GM18526 (cell line): ENCODE measurements around the gene GYS1.

ENCODE experiments used
- POLR2A ChIP-seq: IDR thresholded peaks from 3 replicates; pipeline ENCODE4 v1.6.1; 2011; ENCODE audit not compliant: insufficient read length; ENCODE audit errors: extremely low read depth

The GYS1 gene

DNA sequence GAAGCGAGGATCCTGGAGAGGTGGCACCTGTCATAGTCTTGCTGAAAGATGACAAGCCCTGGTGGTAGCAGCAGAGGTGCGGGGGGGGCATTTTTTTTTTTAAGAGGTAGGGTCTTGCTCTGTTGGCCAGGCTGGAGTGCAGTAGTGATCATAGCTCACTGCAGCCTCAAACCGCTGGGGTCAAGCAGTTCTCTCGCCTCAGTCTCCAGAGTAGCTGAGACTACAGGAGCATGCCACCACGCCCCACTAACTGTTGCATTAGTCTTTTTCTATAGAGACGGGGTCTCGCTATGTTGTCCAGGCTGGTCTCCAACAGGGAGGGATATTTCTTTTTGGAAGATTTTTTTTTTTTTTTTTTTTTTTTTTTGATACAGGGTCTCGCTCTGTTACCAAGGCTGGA, 35.1 kb downstream of the GYS1 start:
- TF ChIP-seq POLR2A: no peak

DNA sequence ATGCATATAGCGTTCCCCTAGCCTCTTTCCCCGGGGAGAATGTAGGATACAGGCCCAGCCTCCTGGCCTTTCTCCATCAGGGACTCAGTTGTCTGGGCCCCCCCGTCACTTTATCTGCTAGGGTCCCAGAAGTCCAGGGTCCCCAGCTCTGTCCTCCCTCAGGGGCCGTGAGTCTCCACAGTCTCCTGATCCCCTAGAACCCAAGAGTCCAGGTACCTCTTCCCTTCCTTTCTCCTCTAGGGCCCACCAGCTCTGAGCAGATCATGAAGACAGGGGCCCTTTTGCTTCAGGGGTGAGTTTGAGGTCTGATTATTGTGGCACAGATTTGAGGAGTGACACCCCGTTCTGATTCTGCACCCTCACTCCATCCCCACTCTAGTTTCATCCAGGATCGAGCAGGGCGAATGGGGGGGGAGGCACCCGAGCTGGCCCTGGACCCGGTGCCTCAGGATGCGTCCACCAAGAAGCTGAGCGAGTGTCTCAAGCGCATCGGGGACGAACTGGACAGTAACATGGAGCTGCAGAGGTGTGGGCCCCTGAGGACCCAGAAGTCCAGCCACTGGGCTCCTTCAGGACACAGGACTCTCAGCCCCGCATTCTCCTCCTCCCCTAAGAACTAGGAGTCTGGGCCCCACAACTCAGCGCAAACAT, 37.7 kb downstream of the GYS1 start:
- no peak for TF ChIP-seq POLR2A

DNA sequence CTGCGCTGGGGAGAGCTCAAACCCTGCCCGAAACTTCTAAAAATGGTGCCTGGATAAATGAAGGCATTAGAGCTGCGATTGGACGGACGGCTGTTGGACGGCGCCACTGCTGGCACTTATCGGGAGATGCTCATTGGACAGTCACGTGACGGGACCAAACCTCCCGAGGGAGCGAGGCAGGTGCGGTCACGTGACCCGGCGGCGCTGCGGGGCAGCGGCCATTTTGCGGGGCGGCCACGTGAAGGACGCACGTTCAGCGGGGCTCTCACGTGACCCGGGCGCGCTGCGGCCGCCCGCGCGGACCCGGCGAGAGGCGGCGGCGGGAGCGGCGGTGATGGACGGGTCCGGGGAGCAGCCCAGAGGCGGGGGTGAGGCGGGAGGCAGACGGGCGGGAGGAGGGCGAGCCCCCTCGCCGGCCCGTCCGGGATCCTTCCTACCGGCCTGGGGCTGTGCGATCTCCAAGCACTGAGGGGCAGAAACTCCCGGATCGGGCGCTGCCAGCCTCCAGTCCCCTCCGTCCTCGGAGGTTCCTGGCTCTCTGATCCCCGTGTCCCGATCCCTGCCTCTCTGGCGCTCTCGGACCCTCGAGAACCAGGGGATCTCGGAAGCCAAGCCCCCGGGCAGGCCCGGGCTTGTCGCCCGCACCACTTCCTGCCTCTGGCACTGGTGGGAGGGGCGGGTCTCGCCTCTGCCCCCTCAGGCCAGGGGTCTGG, 38.4 kb downstream of the GYS1 start, which contains the start of gene BAX:
BAX (plus strand) TSS at position 281 of the 713 bp plus-strand sequence; CDS start at position 335, 54 bp downstream.
- TF ChIP-seq POLR2A: peak; percentile 82

DNA sequence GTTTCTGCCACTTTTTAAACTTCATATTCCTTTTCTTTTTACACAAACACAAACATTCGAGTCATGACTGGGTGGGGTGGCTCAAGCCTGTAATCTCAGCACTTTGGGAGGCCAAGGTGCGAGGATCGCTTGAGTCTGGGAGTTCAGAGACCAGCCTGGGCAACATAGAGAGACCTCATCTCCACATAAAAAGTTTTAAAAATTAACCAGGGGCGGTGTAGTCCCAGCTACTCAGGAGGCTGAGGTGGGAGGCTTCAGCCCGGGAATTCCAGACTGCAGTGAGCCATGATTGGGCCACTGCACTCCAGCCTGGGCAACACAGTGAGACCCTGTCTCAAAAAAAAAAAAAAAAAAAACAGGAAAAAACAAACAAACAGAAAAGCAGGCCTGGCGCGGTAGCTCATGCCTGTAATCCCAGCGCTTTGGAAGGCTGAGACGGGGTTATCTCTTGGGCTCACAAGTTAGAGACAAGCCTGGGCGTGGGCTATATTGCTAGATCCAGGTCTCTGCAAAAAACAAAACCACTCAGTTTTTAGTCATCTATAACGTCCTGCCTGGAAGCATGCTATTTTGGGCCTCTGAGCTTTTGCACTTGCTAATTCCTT, 39.0 kb downstream of the GYS1 start:
- TF ChIP-seq POLR2A: no peak

DNA sequence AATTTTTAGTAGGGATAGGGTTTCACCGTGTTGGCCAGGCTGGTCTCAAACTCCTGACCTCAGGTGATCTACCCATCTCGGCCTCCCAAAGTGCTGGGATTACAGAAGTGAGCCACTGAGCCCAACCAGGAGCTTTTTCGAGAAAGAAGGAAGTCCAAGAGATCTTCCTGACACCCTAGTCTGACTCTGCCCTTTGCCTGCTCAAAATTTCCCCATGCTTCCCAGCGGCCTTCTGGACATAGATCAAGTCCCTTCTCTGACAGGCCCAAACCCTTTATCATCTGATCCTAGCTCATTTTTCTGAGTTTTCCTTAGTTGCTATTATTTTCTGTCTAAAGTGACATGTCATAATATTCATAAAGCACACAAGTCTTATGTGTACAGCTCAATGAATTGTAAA, 40.0 kb downstream of the GYS1 start:
- no peak for TF ChIP-seq POLR2A

DNA sequence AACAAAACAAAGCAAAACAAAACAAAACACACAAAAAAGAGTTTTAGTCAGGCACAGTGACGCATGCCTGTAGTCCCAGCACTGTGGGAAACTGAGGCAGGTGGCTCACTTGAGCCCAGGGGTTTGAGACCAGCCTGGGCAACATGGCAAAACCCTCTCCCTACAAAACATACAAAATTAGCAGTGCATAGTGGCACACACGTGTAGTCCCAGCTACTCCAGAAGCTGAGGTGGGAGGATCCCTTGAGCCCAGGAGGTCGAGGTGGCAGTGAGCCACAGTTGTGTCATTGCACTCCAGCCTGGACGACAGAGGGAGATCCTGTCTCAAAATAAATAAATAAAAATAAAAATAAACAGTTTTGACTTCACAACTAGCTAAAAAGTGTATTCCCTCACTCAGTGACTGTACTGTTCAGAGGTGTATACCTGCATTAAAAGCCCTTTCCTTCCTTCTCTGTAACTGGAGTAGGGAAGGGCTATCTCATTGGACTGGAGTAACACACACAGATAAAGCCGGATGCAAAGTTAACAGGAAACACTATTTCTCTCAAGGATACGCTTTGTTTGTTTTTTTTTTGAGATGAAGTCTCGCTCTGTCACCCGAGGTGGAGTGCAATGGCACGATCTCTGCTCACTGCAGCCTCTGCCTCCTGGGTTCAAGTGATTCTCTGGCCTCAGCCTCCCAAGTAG, 42.1 kb downstream of the GYS1 start:
- TF ChIP-seq POLR2A: no peak

DNA sequence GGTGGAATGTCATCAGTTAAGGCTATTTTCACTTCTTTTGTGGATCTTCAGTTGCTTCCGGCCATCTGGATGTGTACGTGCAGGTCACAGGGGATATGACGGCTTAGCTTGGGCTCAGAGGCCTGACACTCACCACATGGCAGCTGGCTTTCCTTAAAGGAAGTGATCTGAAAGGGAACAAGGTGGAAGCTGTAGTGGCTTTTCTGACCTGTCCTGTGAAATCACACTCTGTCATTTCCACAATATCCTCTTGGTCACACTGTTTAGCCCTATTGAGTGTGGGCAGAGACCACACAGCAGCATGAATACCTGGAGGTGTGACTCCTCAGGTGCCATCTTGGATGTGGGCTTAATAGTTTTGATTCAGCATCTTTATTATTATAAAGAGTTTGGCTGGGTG, 43.0 kb downstream of the GYS1 start:
- TF ChIP-seq POLR2A: no peak

DNA sequence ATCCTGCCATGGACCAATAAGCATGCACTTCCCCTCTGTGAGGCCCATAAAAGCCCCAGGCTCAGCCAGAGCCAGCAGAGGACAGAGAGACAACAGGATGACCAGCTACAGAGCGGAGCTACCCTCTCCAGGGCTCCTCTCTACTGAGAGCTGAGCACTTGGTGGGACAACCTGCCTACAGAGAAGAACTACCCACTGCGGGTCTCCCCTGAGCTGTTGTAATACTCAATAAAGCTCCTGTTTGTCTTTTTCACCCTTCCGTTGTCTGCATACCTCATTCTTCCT, 45.9 kb downstream of the GYS1 start:
- TF ChIP-seq POLR2A: no peak

DNA sequence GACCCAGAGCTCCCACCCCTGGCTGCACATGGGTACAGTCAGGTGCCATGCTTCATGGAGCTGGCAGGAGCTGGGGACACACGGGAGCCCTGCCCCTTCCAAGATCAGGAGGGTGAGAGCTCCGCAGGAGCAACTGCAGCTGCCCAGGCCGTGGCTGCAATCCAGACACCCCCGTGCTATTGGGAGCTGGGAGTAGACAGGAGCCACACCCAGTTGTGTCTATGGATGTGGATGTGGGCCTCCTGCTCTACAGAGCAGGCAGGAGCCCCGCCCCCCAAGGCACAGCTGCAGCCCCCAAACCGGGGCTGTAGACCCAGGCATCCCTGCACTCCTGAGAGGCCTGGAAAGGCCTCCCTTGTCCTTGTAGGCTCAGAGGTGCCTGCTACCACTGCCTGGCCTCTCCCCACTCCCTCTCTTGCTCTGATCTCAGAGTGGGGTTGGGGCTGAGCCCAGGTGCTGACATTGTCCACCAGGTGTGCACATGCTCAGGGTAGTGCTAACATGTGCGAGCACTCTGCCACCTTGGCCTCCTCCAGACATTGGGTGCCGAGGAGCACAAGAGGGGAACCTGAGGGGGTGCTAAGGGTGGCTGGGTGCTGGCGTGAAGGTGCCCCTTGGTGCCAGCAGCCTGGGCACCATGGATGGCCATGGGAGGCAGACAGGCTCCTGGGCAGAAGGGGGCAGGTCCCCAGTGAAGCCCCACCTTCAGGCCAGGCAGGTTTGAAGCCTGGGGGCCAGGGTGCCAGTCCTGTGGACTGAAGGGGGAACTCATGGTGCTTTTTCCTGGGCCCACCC, 46.4 kb downstream of the GYS1 start:
- TF ChIP-seq POLR2A: no peak

DNA sequence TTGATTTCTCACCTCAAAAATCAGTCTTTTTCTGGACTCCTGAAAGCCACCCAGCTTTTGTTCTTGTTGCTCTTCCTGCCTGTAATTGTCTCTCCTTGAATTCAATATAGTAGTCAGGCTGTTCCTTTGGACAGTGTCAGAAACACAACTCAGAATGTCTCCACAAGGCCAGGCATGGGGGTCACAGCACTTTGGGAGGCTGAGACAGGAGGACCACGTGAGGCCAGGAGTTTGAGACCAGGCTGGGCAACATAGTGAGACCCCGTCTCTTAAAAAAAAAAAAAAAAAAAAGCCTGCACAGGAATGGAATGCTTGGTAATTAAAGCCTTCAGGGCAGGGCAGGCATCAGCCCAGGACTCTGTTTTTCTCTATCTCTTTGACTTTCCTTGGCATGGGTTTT, 47.3 kb downstream of the GYS1 start:
- TF ChIP-seq POLR2A: no peak

DNA sequence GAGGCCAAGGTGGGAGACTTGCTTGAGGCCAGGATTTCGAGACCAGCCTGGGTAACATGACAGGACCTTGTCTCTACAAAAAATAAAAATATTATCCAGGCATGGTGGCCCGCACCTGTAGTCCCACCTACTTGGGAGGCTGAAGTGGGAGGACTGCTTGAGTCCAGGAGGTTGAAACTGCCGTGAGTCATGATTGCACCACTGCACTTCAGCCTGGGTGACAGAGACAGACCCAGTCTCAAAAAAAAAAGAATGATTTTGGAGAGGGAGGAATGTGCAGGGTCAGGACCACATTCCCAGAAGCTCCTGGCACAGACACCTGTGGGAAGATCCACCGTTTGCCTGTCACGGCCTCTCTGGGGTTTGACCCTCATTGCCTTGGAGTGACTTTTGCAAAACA, 47.7 kb downstream of the GYS1 start:
- TF ChIP-seq POLR2A: no peak

DNA sequence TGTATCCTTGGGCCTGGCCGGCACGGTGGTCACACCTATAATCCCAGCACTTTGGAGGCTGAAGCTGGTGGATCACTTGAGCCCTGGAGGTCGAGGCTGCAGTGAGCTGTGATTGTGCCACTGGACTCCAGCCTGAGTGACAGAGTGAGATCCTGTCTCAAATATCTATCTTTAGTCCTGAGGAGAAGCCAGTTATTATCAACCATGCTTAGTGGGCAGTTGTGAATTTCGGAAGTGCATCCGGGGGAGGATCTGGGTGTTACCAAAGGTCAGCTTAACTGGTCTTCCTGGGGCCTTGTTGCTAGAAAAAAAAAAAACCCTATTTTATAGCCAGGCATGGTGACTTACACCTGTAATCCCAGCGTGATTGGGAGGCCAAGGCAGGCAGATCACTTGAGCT, 50.0 kb downstream of the GYS1 start:
- no peak for TF ChIP-seq POLR2A

DNA sequence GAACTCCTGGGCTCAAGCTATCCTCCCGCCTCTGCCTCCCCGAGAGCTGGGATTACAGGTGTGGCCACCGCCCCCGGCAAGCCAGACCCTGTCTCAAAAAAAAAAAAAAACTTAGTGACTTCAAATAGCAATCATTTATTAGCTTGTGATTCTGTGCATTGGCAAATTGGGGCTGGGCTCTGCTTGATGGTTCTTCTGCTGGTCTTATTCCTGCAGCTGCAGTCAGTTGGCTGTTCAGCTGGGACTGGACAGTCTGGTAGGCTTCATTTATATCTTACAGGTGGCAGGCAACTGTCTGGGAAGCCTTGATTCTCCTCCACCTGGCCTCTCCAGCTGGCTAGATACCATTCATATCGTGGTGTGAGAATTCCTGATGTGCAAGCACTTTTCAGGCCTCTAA, 52.2 kb downstream of the GYS1 start:
- TF ChIP-seq POLR2A: no peak

DNA sequence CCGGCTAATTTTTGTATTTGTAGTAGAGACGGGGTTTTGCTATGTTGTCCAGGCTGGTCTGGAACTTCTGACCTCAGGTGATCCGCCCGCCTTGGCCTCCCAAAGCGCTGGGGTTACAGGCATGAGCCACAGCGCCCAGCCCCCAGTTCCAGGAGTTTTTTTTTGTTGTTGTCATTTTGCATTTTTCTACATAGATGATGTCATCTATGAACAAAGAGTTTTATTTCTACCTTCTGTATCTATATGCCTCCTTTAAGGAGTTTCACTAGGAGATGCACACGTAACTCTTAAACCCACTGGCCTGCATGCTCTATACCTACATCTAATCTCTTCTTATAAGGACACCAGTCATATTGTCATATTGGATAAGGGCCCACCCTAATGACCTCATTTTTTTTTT, 54.9 kb downstream of the GYS1 start:
- no peak for TF ChIP-seq POLR2A

DNA sequence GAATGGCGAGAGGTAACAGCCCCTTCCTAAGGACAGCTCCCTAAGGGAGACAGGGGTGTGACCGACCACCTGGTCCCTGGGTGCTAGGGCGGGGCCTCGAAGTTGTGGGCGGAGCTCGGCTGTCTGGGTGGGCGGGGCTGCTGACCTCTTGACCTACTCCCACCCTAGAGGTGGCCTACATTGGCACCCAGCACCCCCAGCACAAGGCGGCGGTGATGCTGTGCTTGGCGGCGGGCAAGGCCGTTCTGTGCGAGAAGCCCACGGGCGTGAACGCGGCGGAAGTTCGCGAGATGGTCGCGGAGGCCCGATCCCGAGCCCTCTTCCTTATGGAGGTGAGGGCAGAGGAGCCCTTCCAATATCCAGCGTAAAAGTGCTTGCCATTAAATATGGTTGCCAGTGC, 57.2 kb downstream of the GYS1 start:
- no peak for TF ChIP-seq POLR2A
